Adrenal gland (tissue), 12 donors: ENCODE measurements around the gene UNC5C. TPM values are rescaled to one million over a fixed set of nuclear protein-coding genes. Genes with fewer than 3 reads are reported as not detected.

Experiments used
- DNase-seq, 7 donors: peaks; one replicate each; pipeline ENCODE4 v3.0.0-alpha.2; 2019 to 2020
- H3K27ac ChIP-seq, 5 donors: fragments of 200-600 bp; sonication (generic) in 4 of 5; 1 replicate in 3 of 5; 2 replicates in 2 of 5; pipeline versions ENCODE4 v1.5.1 to v1.8.0; 2016 to 2020; ENCODE audit warnings: mild to moderate bottlenecking in 1 of 5
- H3K27me3 ChIP-seq: fragments of 200-600 bp; 2 replicates; pipeline ENCODE4 v1.8.0; 2021
- H3K36me3 ChIP-seq, 2 donors: fragments of 200-600 bp; replicated peaks in 1 of 2; 1 replicate in 1 of 2; 2 replicates in 1 of 2; pipeline versions ENCODE4 v1.5.1 to v1.8.0; 2018 to 2022
- H3K4me1 ChIP-seq, 2 donors: fragments of 200-600 bp; replicated peaks in 1 of 2; 1 replicate in 1 of 2; 2 replicates in 1 of 2; pipeline versions ENCODE4 v1.5.1 to v1.8.0; 2018 to 2021
- H3K4me3 ChIP-seq, 4 donors: fragments of 200-600 bp; sonication (generic) in 3 of 4; one replicate each; pipeline ENCODE4 v1.5.1; 2016 to 2018
- H3K9me3 ChIP-seq, 3 donors: fragments of 200-600 bp; sonication (generic) in 1 of 3; replicated peaks in 1 of 3; 1 replicate in 2 of 3; 2 replicates in 1 of 3; pipeline versions ENCODE4 v1.5.1 to v1.8.0; 2016 to 2021
- CTCF ChIP-seq, 6 experiments: fragments of 450-650 bp in 4 of 6; fragments of 200-600 bp in 2 of 6; sonication (generic) in 1 of 6; IDR thresholded peaks; 1 replicate in 5 of 6; 2 replicates in 1 of 6; pipeline versions ENCODE4 v1.5.1 to v1.8.0; 2016 to 2021; ENCODE audit warnings: antibody characterized with exemption in 6 of 6, mild to moderate bottlenecking in 2 of 6, moderate library complexity in 1 of 6
- POLR2A ChIP-seq, 2 donors: fragments of 450-650 bp; IDR thresholded peaks; one replicate each; pipeline ENCODE4 v1.6.1; 2017; ENCODE audit warnings: antibody characterized with exemption in 2 of 2, mild to moderate bottlenecking in 2 of 2, moderate library complexity in 1 of 2
- WGBS, 4 donors: extraction: QIAGEN DNeasy Blood & Tissue Kit in 2 of 4; methylation state at CpG; one replicate each; pipeline versions ENCODE4 v1.1.5 to v1.1.7; 2013 to 2017; 5-methylcytosine and 5-hydroxymethylcytosine counted together
- intact Hi-C, 2 donors: fragments of 100-400 bp; cut with DNase I; formaldehyde crosslinking; loops; one replicate each; pipeline versions ENCODE4 v1.14.1 to v1.15.0; 2022 to 2023
- polyA plus RNA-seq, 3 donors: library from polyadenylated mRNA; stranded (reverse); fragments of 200-250 nt in 2 of 3; fragments of 350-450 nt in 1 of 3; fragmentation: Illumina TruSeq in 1 of 3; extraction: RNeasy Lipid Tissue Mini Kit (QIAGEN cat#74804) in 1 of 3; gene quantifications; one replicate each; pipeline ENCODE4 v1.2.3, GENCODE V29; 2013 to 2014
- total RNA-seq, 9 donors: library from RNA; depleted of rRNA in 4 of 9; stranded (reverse); fragments of >200 nt in 4 of 9; fragments of 120-200 nt in 1 of 9; fragmentation: NEBNext Ultra II Directional in 1 of 9; extraction: Animal tissue kit (Norgen Biotek cat#: 25700) in 1 of 9; gene quantifications; one replicate each; pipeline versions ENCODE4 v1.1.0 to v1.2.4, GENCODE V29; 2013 to 2023
- donor health status: healthy with polysubstance abuse.
- donor health status: Bipolar disorder and iron deficiency.
- donor health status: DM: yes; HTN: yes; CAD: no.
- donor health status: DM: no; HTN: no; CAD: no.
- donor health status: DM: no; HTN: no; CAD: no.
- donor health status: DM: yes; HTN: yes; CAD: no.

The UNC5C gene
- total and polyA plus RNA-seq, 12 donors: 4.7 to 33.5 (median 23.8) TPM

DNA sequence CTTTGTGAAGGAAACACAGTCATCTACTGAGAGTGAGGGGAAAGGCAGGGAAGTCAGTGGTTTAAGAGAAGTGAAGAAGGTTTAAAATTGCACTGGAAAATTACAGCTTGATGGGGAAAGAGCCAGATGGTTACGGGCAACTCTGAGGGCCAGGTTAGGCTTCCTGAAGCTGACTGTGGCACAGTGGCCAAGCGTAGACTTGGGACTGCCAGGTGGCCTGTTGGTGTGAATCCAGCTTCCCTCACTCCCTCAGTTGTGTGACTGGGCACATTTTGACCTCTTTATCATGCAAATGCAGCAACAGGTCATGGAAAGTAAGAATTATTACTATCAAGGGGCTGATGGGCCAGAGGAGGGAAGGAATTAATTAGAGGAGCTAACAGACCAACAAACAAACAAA is 390.1 kb downstream of the UNC5C start:
- 86 to 94% (median 91%) methylated on average over 2 of the region's 2 CpGs for WGBS, 4 donors
- TF ChIP-seq POLR2A (IDR thresholded peaks at IDR 0.05) (no peak), CTCF (IDR thresholded peaks at IDR 0.05) (no peak)

DNA sequence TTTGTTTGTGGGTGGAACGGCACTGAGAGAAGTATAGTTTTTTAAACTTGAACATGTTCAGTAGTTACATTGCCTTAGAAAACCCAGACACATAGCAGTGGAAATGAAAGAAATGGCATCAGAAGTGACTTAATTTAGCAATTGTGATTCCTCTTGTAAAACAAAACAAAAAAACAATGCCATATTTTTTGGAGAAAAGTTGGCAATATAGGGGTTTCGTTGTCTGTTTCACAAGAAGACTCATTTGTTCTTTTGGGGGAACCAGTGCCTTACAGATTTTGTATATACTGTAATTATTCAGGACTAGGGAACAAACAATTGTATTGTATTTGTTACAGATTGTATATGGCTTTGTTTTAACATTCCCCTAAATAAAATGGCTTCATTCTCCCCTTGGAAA is 390.7 kb downstream of the UNC5C start:
- H3K27ac ChIP-seq: no peak overlapping the region
- intact Hi-C loops: no loop called here
- TF ChIP-seq POLR2A (IDR thresholded peaks at IDR 0.05) (no peak), CTCF (IDR thresholded peaks at IDR 0.05) (no peak)
- H3K4me1 ChIP-seq: no peaks in the 10 kb centered on the region
- no peak overlapping the region for H3K4me3 ChIP-seq
- 88 to 91% (median 90%) methylated on average over 2 of the region's 2 CpGs for WGBS, 4 donors
- no peaks in the 10 kb centered on the region for H3K9me3 ChIP-seq
- no peak for DNase-seq
- no peaks in the 10 kb centered on the region for H3K36me3 ChIP-seq
- no peaks in the 10 kb centered on the region for H3K27me3 ChIP-seq

More for the DNA sequence above, 390.1 kb downstream of the UNC5C start:
- H3K4me1 ChIP-seq: no peaks in the 10 kb centered on the region
- intact Hi-C loops: no loop called here
- no peak overlapping the region for H3K27ac ChIP-seq
- H3K4me3 ChIP-seq: no peak overlapping the region
- no peak for DNase-seq
- H3K27me3 ChIP-seq: no peaks in the 10 kb centered on the region
- no peaks in the 10 kb centered on the region for H3K36me3 ChIP-seq
- no peaks in the 10 kb centered on the region for H3K9me3 ChIP-seq

DNA sequence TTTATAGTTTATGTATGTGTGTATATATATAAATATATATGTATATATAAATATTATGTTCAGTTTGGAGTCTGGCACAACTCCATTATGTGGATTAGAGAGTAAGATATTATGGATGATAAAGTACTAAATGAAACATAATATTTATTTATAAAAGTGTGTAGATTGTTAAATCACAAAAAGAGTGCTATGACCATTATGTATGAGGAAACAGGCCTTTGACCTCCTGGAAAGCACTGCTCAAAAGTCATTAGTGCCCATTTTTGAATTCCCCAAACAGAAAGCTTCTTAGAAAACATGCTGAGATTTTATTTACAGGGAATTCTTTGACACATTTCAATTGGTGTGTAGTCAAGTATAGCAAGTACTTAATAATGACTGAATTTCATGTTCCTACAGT is 391.2 kb downstream of the UNC5C start:
- no peak for DNase-seq
- intact Hi-C loops: no loop called here
- no peaks in the 10 kb centered on the region for H3K36me3 ChIP-seq
- TF ChIP-seq CTCF (IDR thresholded peaks at IDR 0.05) (no peak), POLR2A (IDR thresholded peaks at IDR 0.05) (no peak)
- H3K9me3 ChIP-seq: no peaks in the 10 kb centered on the region
- H3K27ac ChIP-seq: no peak overlapping the region
- H3K27me3 ChIP-seq: no peaks in the 10 kb centered on the region
- H3K4me3 ChIP-seq: no peak overlapping the region
- no peaks in the 10 kb centered on the region for H3K4me1 ChIP-seq

- no peak for TF ChIP-seq POLR2A (IDR thresholded peaks at IDR 0.05)
- TF ChIP-seq CTCF (IDR thresholded peaks at IDR 0.05): no peak
- Histone ChIP-seq H3K36me3 (no peaks in the 10 kb centered on the region), H3K4me1 (no peaks in the 10 kb centered on the region), H3K27me3 (no peaks in the 10 kb centered on the region), H3K4me3 (no peak overlapping the region), H3K9me3 (no peaks in the 10 kb centered on the region), H3K27ac (no peak overlapping the region)
- intact Hi-C loops: no loop called here
- no peak for DNase-seq
- 34 to 41% (median 41%) methylated on average over 3 of the region's 3 CpGs for WGBS, 4 donors
These were observed 392.4 kb downstream of the UNC5C start for GRCh38 chr4:95156452-95156765.
